CD14-positive monocyte (primary cell): ENCODE results near the gene GTF2H3. TPM values are rescaled to one million over a fixed set of nuclear protein-coding genes. Genes with fewer than 3 reads are reported as not detected.
A peak's percentile ranks its signal among the peaks of the same experiment; 100 is the strongest.

Experiments
- DNase-seq, 3 donors: peaks; one replicate each; pipeline ENCODE4 v3.0.0-alpha.2; 2011 to 2022
- H2AFZ ChIP-seq: 2 replicates; pipeline ENCODE4 v1.6.0; 2012; ENCODE audit warnings: mild to moderate bottlenecking, low read depth, low read length, inconsistent platforms; ENCODE audit not compliant: insufficient read depth, poor library complexity, severe bottlenecking
- H3K27ac ChIP-seq, 2 donors: 1 replicate in 1 of 2; 2 replicates in 1 of 2; pipeline ENCODE4 v1.5.1; 2012 to 2013; ENCODE audit warnings: low read length in 2 of 2, control low read depth in 1 of 2, inconsistent platforms in 1 of 2, low read depth in 1 of 2, mild to moderate bottlenecking in 1 of 2
- H3K27me3 ChIP-seq, 2 donors: one replicate each; pipeline versions ENCODE4 v1.6.0 to v1.6.1; 2011 to 2013; ENCODE audit warnings: low read length in 2 of 2; ENCODE audit not compliant: control insufficient read depth in 2 of 2, insufficient read depth in 2 of 2
- H3K36me3 ChIP-seq, 2 donors: replicated peaks in 1 of 2; 1 replicate in 1 of 2; 2 replicates in 1 of 2; pipeline versions ENCODE4 v1.5.1 to v1.6.1; 2012 to 2013; ENCODE audit warnings: low read length in 2 of 2, control low read depth in 1 of 2, inconsistent platforms in 1 of 2, mild to moderate bottlenecking in 1 of 2; ENCODE audit not compliant: insufficient read depth in 2 of 2, control insufficient read depth in 1 of 2
- H3K4me1 ChIP-seq, 2 donors: 1 replicate in 1 of 2; 2 replicates in 1 of 2; pipeline versions ENCODE4 v1.5.1 to v1.6.1; 2012 to 2013; ENCODE audit warnings: low read length in 2 of 2, control low read depth in 1 of 2, inconsistent platforms in 1 of 2, mild to moderate bottlenecking in 1 of 2, moderate library complexity in 1 of 2; ENCODE audit not compliant: insufficient read depth in 2 of 2, control insufficient read depth in 1 of 2
- H3K4me2 ChIP-seq: replicated peaks from 2 replicates; pipeline ENCODE3; 2012; ENCODE audit warnings: low read length, moderate library complexity, mild to moderate bottlenecking; ENCODE audit not compliant: poor library complexity, severe bottlenecking; ENCODE audit errors: extremely low read depth
- H3K4me3 ChIP-seq, 3 experiments: fragments of 200-600 bp in 1 of 3; sonication (generic) in 1 of 3; replicated peaks in 1 of 3; 1 replicate in 2 of 3; 2 replicates in 1 of 3; pipeline ENCODE4 v1.5.1; 2011 to 2013; ENCODE audit warnings: low read length in 3 of 3, mild to moderate bottlenecking in 3 of 3, control low read depth in 2 of 3, low read depth in 2 of 3, inconsistent platforms in 1 of 3, moderate library complexity in 1 of 3
- H3K79me2 ChIP-seq: 2 replicates; pipeline ENCODE4 v1.6.0; 2012; ENCODE audit warnings: mild to moderate bottlenecking, control low read depth, inconsistent platforms, low read length, moderate library complexity; ENCODE audit not compliant: insufficient read depth
- H3K9ac ChIP-seq: 2 replicates; pipeline ENCODE4 v1.6.0; 2017; ENCODE audit warnings: low read length, mild to moderate bottlenecking; ENCODE audit not compliant: insufficient read depth, poor library complexity, severe bottlenecking
- H3K9me3 ChIP-seq, 2 donors: replicated peaks in 1 of 2; 1 replicate in 1 of 2; 2 replicates in 1 of 2; pipeline versions ENCODE4 v1.5.1 to v1.6.1; 2012 to 2013; ENCODE audit warnings: low read length in 2 of 2, control low read depth in 1 of 2; ENCODE audit not compliant: control insufficient read depth in 1 of 2, insufficient read depth in 1 of 2
- H4K20me1 ChIP-seq: 2 replicates; pipeline ENCODE4 v1.6.0; 2012; ENCODE audit warnings: mild to moderate bottlenecking, low read length, control low read depth, moderate library complexity; ENCODE audit not compliant: insufficient read depth
- H3K27ac Mint-ChIP-seq, 7 donors: one replicate each; pipeline ENCODE4 v1.8.0; 2020; ENCODE audit warnings: mild to moderate bottlenecking in 7 of 7, mixed read lengths in 7 of 7, moderate library complexity in 6 of 7, inconsistent platforms in 2 of 7
- H3K27me3 Mint-ChIP-seq, 3 donors: one replicate each; pipeline ENCODE4 v1.8.0; 2021 to 2022; ENCODE audit warnings: low read depth in 3 of 3, mild to moderate bottlenecking in 3 of 3, mixed read lengths in 3 of 3, moderate library complexity in 3 of 3, inconsistent platforms in 1 of 3
- H3K36me3 Mint-ChIP-seq, 2 donors: one replicate each; pipeline ENCODE4 v1.8.0; 2020; ENCODE audit warnings: mixed read lengths in 2 of 2, inconsistent platforms in 1 of 2, mild to moderate bottlenecking in 1 of 2
- H3K4me1 Mint-ChIP-seq: one replicate; pipeline ENCODE4 v1.8.0; 2020; ENCODE audit warnings: mild to moderate bottlenecking, mixed read lengths
- H3K4me3 Mint-ChIP-seq, 2 donors: one replicate each; pipeline ENCODE4 v1.8.0; 2020; ENCODE audit warnings: mild to moderate bottlenecking in 2 of 2, mixed read lengths in 2 of 2, moderate library complexity in 1 of 2
- H3K9me3 Mint-ChIP-seq, 7 donors: one replicate each; pipeline ENCODE4 v1.8.0; 2020 to 2022; ENCODE audit warnings: mixed read lengths in 7 of 7, mild to moderate bottlenecking in 6 of 7, moderate library complexity in 6 of 7, inconsistent platforms in 2 of 7
- CTCF ChIP-seq: fragments of 200-600 bp; IDR thresholded peaks from one replicate; pipeline ENCODE4 v1.8.0; 2022; ENCODE audit warnings: antibody characterized with exemption, mild to moderate bottlenecking
- WGBS: methylation state at CpG from one replicate; pipeline ENCODE4 v1.1.5; 2013; ENCODE audit warnings: missing lambda C conversion rate; ENCODE audit not compliant: insufficient coverage; 5-methylcytosine and 5-hydroxymethylcytosine counted together
- intact Hi-C, 2 donors: fragments of 100-400 bp; cut with micrococcal nuclease; formaldehyde crosslinking; loops; one replicate each; pipeline versions ENCODE4 v1.15.0 to v1.15.1; 2023
- polyA plus RNA-seq, 3 donors: library from polyadenylated mRNA; depleted of rRNA in 1 of 3; unstranded in 2 of 3; stranded (reverse) in 1 of 3; fragments of 300-500 nt in 2 of 3; fragments of >200 nt in 1 of 3; fragmentation: Illumina TruSeq in 2 of 3; gene quantifications; 1 replicate in 2 of 3; 2 replicates in 1 of 3; pipeline ENCODE4 v1.2.3, GENCODE V29; 2012 to 2021

Gene GTF2H3
- polyA plus RNA-seq, 3 donors: 8.2 to 21.7 (median 12.3) TPM

GRCh38 chr12:123686636-123687190, 53.1 kb downstream of the GTF2H3 start:
- no peaks in the 10 kb centered on the region for H3K9me3 ChIP-seq
- intact Hi-C loops: no loop called here
- no peaks in the 10 kb centered on the region for H3K27me3 Mint-ChIP-seq
- DNase-seq: no peak
- peaks cover 4% of the 10 kb centered on the region in 2 donors for H3K4me1 ChIP-seq
- H3K36me3 Mint-ChIP-seq: no peaks in the 10 kb centered on the region
- no peak overlapping the region for H3K4me3 Mint-ChIP-seq
- H3K4me2 ChIP-seq: no peak overlapping the region
- no peak overlapping the region for H3K27ac ChIP-seq
- H2AFZ ChIP-seq: no peak overlapping the region
- H3K4me3 ChIP-seq: no peak overlapping the region
- peaks cover 5% of the 10 kb centered on the region for H3K4me1 Mint-ChIP-seq
- H3K9ac ChIP-seq: no peak overlapping the region
- no peaks in the 10 kb centered on the region for H3K27me3 ChIP-seq
- no peaks in the 10 kb centered on the region for H4K20me1 ChIP-seq
- no peaks in the 10 kb centered on the region for H3K79me2 ChIP-seq
- 96% methylated on average over 13 of the region's 18 CpGs for WGBS
- H3K27ac Mint-ChIP-seq: peak overlapping the region in 1 of 7 donors; percentile 62
- no peaks in the 10 kb centered on the region for H3K36me3 ChIP-seq
- TF ChIP-seq CTCF: no peak
- H3K9me3 Mint-ChIP-seq: no peaks in the 10 kb centered on the region

GRCh38 chr12:123690191-123690840, 56.7 kb downstream of the GTF2H3 start:
- no peak overlapping the region for H3K4me3 Mint-ChIP-seq
- H3K27me3 ChIP-seq: no peaks in the 10 kb centered on the region
- H3K79me2 ChIP-seq: no peaks in the 10 kb centered on the region
- H2AFZ ChIP-seq: no peak overlapping the region
- intact Hi-C loops: no loop called here
- H3K9me3 ChIP-seq: no peaks in the 10 kb centered on the region
- H3K9ac ChIP-seq: no peak overlapping the region
- no peak overlapping the region for H3K4me2 ChIP-seq
- no peak for DNase-seq
- H3K27ac ChIP-seq: no peak overlapping the region
- H3K4me3 ChIP-seq: no peak overlapping the region
- H3K27me3 Mint-ChIP-seq: no peaks in the 10 kb centered on the region
- H3K27ac Mint-ChIP-seq: no peak overlapping the region
- no peaks in the 10 kb centered on the region for H3K4me1 ChIP-seq
- H3K36me3 Mint-ChIP-seq: no peaks in the 10 kb centered on the region
- no peaks in the 10 kb centered on the region for H3K36me3 ChIP-seq
- WGBS: 80% methylated on average over 1 of the region's 8 CpGs
- H4K20me1 ChIP-seq: no peaks in the 10 kb centered on the region
- H3K4me1 Mint-ChIP-seq: no peaks in the 10 kb centered on the region
- no peaks in the 10 kb centered on the region for H3K9me3 Mint-ChIP-seq
- TF ChIP-seq CTCF: no peak
